H1 (cell line): ENCODE results near the gene TRAPPC2L. TPM values are rescaled to one million over a fixed set of nuclear protein-coding genes. Genes with fewer than 3 reads are reported as not detected.
A peak's percentile ranks its signal among the peaks of the same experiment; 100 is the strongest.

Experiments
- CTCF ChIA-PET: fragments of 300-600 bp; sonication (Branson Sonifier 250); formaldehyde crosslinking; loops from one replicate; lab custom pipeline; 2021; ENCODE audit not compliant: partially characterized antibody; lab: Charles Lee
- POLR2A ChIA-PET: fragments of 300-600 bp; sonication (Branson Sonifier 250); formaldehyde crosslinking; loops from one replicate; lab custom pipeline; 2021; ENCODE audit warnings: inconsistent platforms; ENCODE audit not compliant: partially characterized antibody; lab: Charles Lee
- DNase-seq, 2 experiments: peaks; one replicate each; pipeline versions ENCODE4 v3.0.0 to v3.0.0-alpha.2; 2010 to 2022; ENCODE audit warnings: low spot score in 2 of 2, low read depth in 1 of 2, mixed read lengths in 1 of 2
- FAIRE-seq: peaks from 2 replicates; lab custom pipeline; 2011; peaks lifted over from hg19 to GRCh38; lab: Jason Lieb, UNC
- H2AFZ ChIP-seq: 2 replicates; pipeline ENCODE4 v1.8.1; 2012; ENCODE audit warnings: low read length, inconsistent platforms
- H2AK5ac ChIP-seq: 2 replicates; pipeline ENCODE4 v1.6.1; 2013; ENCODE audit warnings: low read depth, low read length
- H2BK120ac ChIP-seq: replicated peaks from 2 replicates; pipeline ENCODE3; 2013; ENCODE audit warnings: low read depth, low read length, inconsistent platforms
- H2BK12ac ChIP-seq: 2 replicates; pipeline ENCODE4 v1.6.1; 2013; ENCODE audit warnings: low read depth, low read length
- H2BK15ac ChIP-seq: 2 replicates; pipeline ENCODE4 v1.6.1; 2013; ENCODE audit warnings: low read length
- H2BK20ac ChIP-seq: 2 replicates; pipeline ENCODE4 v1.6.1; 2013; ENCODE audit warnings: low read length
- H2BK5ac ChIP-seq: 2 replicates; pipeline ENCODE4 v1.6.1; 2013; ENCODE audit warnings: low read depth, low read length
- H3K14ac ChIP-seq: 2 replicates; pipeline ENCODE4 v1.6.1; 2013; ENCODE audit warnings: inconsistent platforms; ENCODE audit not compliant: insufficient read length
- H3K18ac ChIP-seq: 2 replicates; pipeline ENCODE4 v1.6.1; 2013; ENCODE audit warnings: low read length; ENCODE audit errors: extremely low read depth
- H3K23ac ChIP-seq: 2 replicates; pipeline ENCODE4 v1.6.1; 2013; ENCODE audit warnings: inconsistent platforms; ENCODE audit not compliant: insufficient read length
- H3K23me2 ChIP-seq: 2 replicates; pipeline ENCODE4 v1.6.1; 2013; ENCODE audit warnings: low read depth, low read length
- H3K27ac ChIP-seq: 2 replicates; pipeline ENCODE4 v1.6.1; 2011; ENCODE audit warnings: low read depth, low read length, inconsistent platforms
- H3K27me3 ChIP-seq, 4 experiments: replicated peaks in 1 of 4; 1 replicate in 1 of 4; 2 replicates in 3 of 4; pipeline versions ENCODE4 v1.6.1 to v1.8.1; 2011 to 2013; ENCODE audit warnings: low read length in 3 of 4, mild to moderate bottlenecking in 3 of 4, inconsistent platforms in 2 of 4, mixed read lengths in 2 of 4, moderate library complexity in 1 of 4; ENCODE audit not compliant: control insufficient read depth in 3 of 4, insufficient read depth in 3 of 4; ENCODE audit errors: extremely low read depth in 1 of 4
- H3K36me3 ChIP-seq, 4 experiments: 2 replicates each; pipeline versions ENCODE4 v1.6.1 to v1.8.1; 2011 to 2013; ENCODE audit warnings: mild to moderate bottlenecking in 4 of 4, low read length in 3 of 4, moderate library complexity in 2 of 4, control low read depth in 1 of 4, inconsistent platforms in 1 of 4; ENCODE audit not compliant: insufficient read depth in 4 of 4, control insufficient read depth in 2 of 4
- H3K4ac ChIP-seq: replicated peaks from 2 replicates; pipeline ENCODE3; 2013; ENCODE audit warnings: low read length, low read depth, mixed read lengths, inconsistent platforms; ENCODE audit not compliant: insufficient read length
- H3K4me1 ChIP-seq, 4 experiments: replicated peaks in 1 of 4; 1 replicate in 1 of 4; 2 replicates in 3 of 4; pipeline versions ENCODE4 v1.6.1 to v1.8.1; 2011 to 2013; ENCODE audit warnings: low read length in 3 of 4, inconsistent platforms in 2 of 4, mixed read lengths in 1 of 4; ENCODE audit not compliant: insufficient read depth in 4 of 4, control insufficient read depth in 3 of 4
- H3K4me2 ChIP-seq, 2 experiments: 2 replicates each; pipeline versions ENCODE4 v1.6.1 to v1.8.1; 2011 to 2013; ENCODE audit warnings: low read depth in 2 of 2, low read length in 2 of 2, control low read depth in 1 of 2, inconsistent platforms in 1 of 2, mild to moderate bottlenecking in 1 of 2; ENCODE audit not compliant: insufficient read depth in 1 of 2
- H3K4me3 ChIP-seq, 4 experiments: fragments of 200-600, 300-600 bp in 1 of 4; sonication (generic), shearing (Covaris generic), sonication (Bioruptor Twin) in 1 of 4; 2 replicates each; pipeline versions ENCODE4 v1.5.1 to v1.8.1; 2011 to 2016; ENCODE audit warnings: low read length in 4 of 4, low read depth in 3 of 4, control low read depth in 2 of 4, inconsistent platforms in 2 of 4, mild to moderate bottlenecking in 2 of 4, mixed read lengths in 1 of 4, moderate library complexity in 1 of 4; ENCODE audit not compliant: insufficient read depth in 2 of 4; ENCODE audit errors: extremely low read depth in 1 of 4
- H3K56ac ChIP-seq: replicated peaks from 2 replicates; pipeline ENCODE3; 2013; ENCODE audit warnings: low read depth, mild to moderate bottlenecking, mixed read lengths, low read length, inconsistent platforms; ENCODE audit not compliant: insufficient read length
- H3K79me1 ChIP-seq: 2 replicates; pipeline ENCODE4 v1.6.1; 2013; ENCODE audit warnings: low read depth, low read length, control low read depth
- H3K79me2 ChIP-seq, 2 experiments: 2 replicates each; pipeline versions ENCODE4 v1.6.1 to v1.8.1; 2012 to 2013; ENCODE audit warnings: low read length in 2 of 2, mild to moderate bottlenecking in 2 of 2, inconsistent platforms in 1 of 2; ENCODE audit not compliant: insufficient read depth in 2 of 2, control insufficient read depth in 1 of 2
- H3K9ac ChIP-seq, 4 experiments: replicated peaks in 1 of 4; 1 replicate in 1 of 4; 2 replicates in 3 of 4; pipeline versions ENCODE4 v1.6.1 to v1.8.1; 2011 to 2013; ENCODE audit warnings: low read depth in 3 of 4, low read length in 3 of 4, control low read depth in 2 of 4, mild to moderate bottlenecking in 2 of 4, moderate library complexity in 2 of 4, inconsistent platforms in 1 of 4; ENCODE audit errors: extremely low read depth in 1 of 4
- H3K9me3 ChIP-seq, 2 experiments: 2 replicates each; pipeline versions ENCODE4 v1.6.1 to v1.8.1; 2012 to 2013; ENCODE audit warnings: mild to moderate bottlenecking in 2 of 2, moderate library complexity in 2 of 2, control low read depth in 1 of 2, inconsistent platforms in 1 of 2, low read depth in 1 of 2, low read length in 1 of 2, mixed read lengths in 1 of 2; ENCODE audit not compliant: insufficient read depth in 2 of 2
- H4K20me1 ChIP-seq, 2 experiments: replicated peaks in 1 of 2; 2 replicates each; pipeline versions ENCODE3 to v1.8.1; 2011 to 2013; ENCODE audit warnings: inconsistent platforms in 2 of 2, low read length in 2 of 2, mild to moderate bottlenecking in 1 of 2; ENCODE audit not compliant: insufficient read depth in 2 of 2, control insufficient read depth in 1 of 2
- H4K5ac ChIP-seq: 2 replicates; pipeline ENCODE4 v1.6.1; 2013; ENCODE audit warnings: low read length, low read depth, mixed read lengths, inconsistent platforms; ENCODE audit not compliant: insufficient read length
- H4K8ac ChIP-seq: 2 replicates; pipeline ENCODE4 v1.8.0; 2013; ENCODE audit warnings: mild to moderate bottlenecking, moderate library complexity, low read length, inconsistent platforms; ENCODE audit not compliant: insufficient read depth; ENCODE audit errors: extremely low read depth
- H4K91ac ChIP-seq: replicated peaks from 2 replicates; pipeline ENCODE3; 2013; ENCODE audit warnings: low read length, mixed read lengths, inconsistent platforms; ENCODE audit not compliant: insufficient read length
- EP300 ChIP-seq, 2 experiments: IDR thresholded peaks; 1 replicate in 1 of 2; 2 replicates in 1 of 2; pipeline ENCODE4 v1.6.1; 2011 to 2012; ENCODE audit warnings: low read depth in 2 of 2, low read length in 2 of 2, mild to moderate bottlenecking in 2 of 2, borderline replicate concordance in 1 of 2, inconsistent platforms in 1 of 2, moderate library complexity in 1 of 2
- WGBS, 2 experiments: shearing (Covaris generic) in 1 of 2; methylation state at CpG; one replicate each; pipeline versions ENCODE4 v1.1.6 to v1.1.7; 2013 to 2015; ENCODE audit warnings: low lambda C conversion rate in 2 of 2, mixed read lengths in 2 of 2, inconsistent platforms in 1 of 2, low coverage in 1 of 2, missing lambda C conversion rate in 1 of 2; ENCODE audit not compliant: insufficient replicate concordance in 2 of 2, insufficient coverage in 1 of 2, insufficient read length in 1 of 2; ENCODE audit errors: extremely low coverage in 1 of 2, missing lambda C conversion rate in 1 of 2; 5-methylcytosine and 5-hydroxymethylcytosine counted together
- polyA plus RNA-seq, 7 experiments: library from polyadenylated mRNA; depleted of rRNA in 3 of 7; stranded (reverse) in 5 of 7; unstranded in 2 of 7; fragments of >200 nt in 5 of 7; fragments of 200-250 nt in 2 of 7; gene quantifications; 1 replicate in 5 of 7; 2 replicates in 1 of 7; 4 replicates in 1 of 7; pipeline versions ENCODE4 v1.2.1 to v1.2.3, GENCODE V29; 2011 to 2013; ENCODE audit warnings: missing spikeins in 2 of 7, mixed read lengths in 2 of 7
- total RNA-seq: library from RNA; stranded (reverse); fragmentation: NEBNext Ultra II Directional; extraction: Animal tissue kit (Norgen Biotek cat#: 25700); gene quantifications from 2 replicates; pipeline ENCODE4 v1.2.1, GENCODE V29; 2021

The TRAPPC2L gene
- total and polyA plus RNA-seq, 2 of the 8 experiments (the other 6 are each of a cell fraction or from before 2014, with no cell fraction given), result 98.7 to 133 TPM

GRCh38 chr16:88836791-88837190, 20.1 kb upstream of the TRAPPC2L start:
- Histone ChIP-seq H3K36me3 (peaks cover 0 to 7% (median under 1%) of the 10 kb centered on the region in 4 experiments; a peak in 2 of 8 replicates), H3K79me2 (no peaks in the 10 kb centered on the region), H3K4me1 (0 out of 7 replicates have a peak, but pooled peaks cover 0 to 2% (median 0%) of the 10 kb centered on the region in 4 experiments), H3K18ac (no peak overlapping the region), H3K27me3 (no peaks in the 10 kb centered on the region), H4K20me1 (no peaks in the 10 kb centered on the region), H3K56ac (no peak overlapping the region), H4K5ac (no peak overlapping the region), H2BK120ac (no peak overlapping the region), H3K23me2 (no peaks in the 10 kb centered on the region), H2AFZ (no peak overlapping the region), H3K23ac (no peak overlapping the region), H4K91ac (no peak overlapping the region), H2BK20ac (no peak overlapping the region), H3K27ac (no peak overlapping the region), H2BK12ac (no peak overlapping the region), H3K79me1 (no peaks in the 10 kb centered on the region), H3K4ac (no peak overlapping the region), H3K4me2 (no peak overlapping the region), H3K9me3 (no peaks in the 10 kb centered on the region), H4K8ac (peak overlapping the region; percentile 25; the same call in 1 of the 2 replicates), H3K4me3 (no peak overlapping the region), H3K9ac (no peak overlapping the region), H2AK5ac (no peak overlapping the region), H2BK15ac (no peak overlapping the region), H3K14ac (no peak overlapping the region), H2BK5ac (no peak overlapping the region)
- CTCF ChIA-PET, result no interaction called here
- FAIRE-seq, result no peak
- POLR2A ChIA-PET, result no interaction called here
- 92% methylated on average over 17 of the region's 17 CpGs; no CpG with 5 or more reads in 1 of the 2 experiments for WGBS, 2 experiments
- no peak for DNase-seq
- TF ChIP-seq EP300 (IDR thresholded peaks at IDR 0.05; ENCODE audit: borderline replicate concordance in 1 of 2, low read depth in 2 of 2, low read length in 2 of 2), result no peak
